Activated CD4-positive, alpha-beta memory T cell treated with anti-CD3 and anti-CD28 coated beads for 36 hours (primary cell): ENCODE results near the gene RHBDD1. TPM values are rescaled to one million over a fixed set of nuclear protein-coding genes. Genes with fewer than 3 reads are reported as not detected.

Source experiments
- CTCF ChIA-PET: fragments of 350-600 bp; sonication (Branson Sonifier 250); formaldehyde crosslinking; loops from one replicate; lab custom pipeline; 2021; ENCODE audit warnings: antibody characterized with exemption, inconsistent platforms; lab: Charles Lee
- POLR2A ChIA-PET: fragments of 350-600 bp; sonication (Branson Sonifier 250); formaldehyde crosslinking; loops from one replicate; lab custom pipeline; 2021; ENCODE audit warnings: antibody characterized with exemption; lab: Charles Lee
- DNase-seq: peaks from one replicate; pipeline ENCODE4 v3.0.0-alpha.2; 2020
- H3K27ac Mint-ChIP-seq: one replicate; pipeline ENCODE4 v1.8.0; 2021; ENCODE audit warnings: mixed read lengths
- H3K27me3 Mint-ChIP-seq: one replicate; pipeline ENCODE4 v1.8.0; 2021; ENCODE audit warnings: mixed read lengths
- H3K36me3 Mint-ChIP-seq: one replicate; pipeline ENCODE4 v1.8.0; 2021; ENCODE audit warnings: mixed read lengths
- H3K4me1 Mint-ChIP-seq: one replicate; pipeline ENCODE4 v1.8.0; 2021; ENCODE audit warnings: low read depth, mixed read lengths
- H3K4me3 Mint-ChIP-seq: one replicate; pipeline ENCODE4 v1.8.0; 2021; ENCODE audit warnings: mild to moderate bottlenecking, mixed read lengths
- H3K9me3 Mint-ChIP-seq: one replicate; pipeline ENCODE4 v1.8.0; 2021; ENCODE audit warnings: mixed read lengths
- intact Hi-C: fragments of 100-400 bp; cut with micrococcal nuclease; formaldehyde crosslinking; loops from one replicate; pipeline ENCODE4 v1.15.1; 2023
- total RNA-seq, 2 experiments: library from RNA; stranded (reverse); gene quantifications; one replicate each; pipeline ENCODE4 v1.2.3, GENCODE V29; 2021

RHBDD1 gene
- total RNA-seq, 2 experiments from 2014 or later = 38.0 to 41.1 TPM

DNA sequence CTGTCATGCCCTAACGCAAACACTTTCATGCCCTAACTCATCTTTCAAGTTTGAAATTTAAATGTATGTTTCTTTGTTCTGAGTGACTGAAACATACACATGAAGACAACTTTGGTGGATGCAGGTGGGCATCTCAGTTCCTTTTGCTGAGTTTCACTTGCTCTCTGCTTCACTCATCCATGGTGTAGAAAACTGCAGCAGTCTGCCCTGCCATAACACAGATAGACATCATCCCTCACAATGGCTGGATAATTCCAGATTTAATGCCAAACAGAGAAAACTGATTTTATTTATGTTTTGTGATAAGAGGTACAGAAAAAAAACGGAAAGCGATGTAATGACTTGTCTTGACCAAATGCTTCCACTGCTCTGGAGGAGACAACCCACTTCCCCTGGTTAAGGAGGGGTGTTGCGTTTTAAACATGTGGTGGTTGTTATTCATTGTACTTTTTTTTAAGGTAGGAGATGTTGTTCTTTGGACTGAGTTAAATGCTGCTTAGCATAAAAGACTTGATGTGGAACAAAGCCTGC, 70.4 kb downstream of the RHBDD1 start:
- POLR2A ChIA-PET = no interaction called here
- Mint-ChIP-seq H3K4me1 (peaks cover 26% of the 10 kb centered on the region), H3K4me3 (no peak overlapping the region), H3K27me3 (no peaks in the 10 kb centered on the region), H3K9me3 (no peaks in the 10 kb centered on the region), H3K27ac (no peak overlapping the region), H3K36me3 (peaks cover 40% of the 10 kb centered on the region)
- intact Hi-C loops = loop anchor here (10.0 kb wide), 1 partner anchor 79 kb away; no protein-coding TSS in a partner anchor
- CTCF ChIA-PET = no interaction called here
- no peak for DNase-seq

- intact Hi-C loops = loop anchor here (10.0 kb wide), 1 partner anchor 76 kb away; no protein-coding TSS in a partner anchor
- no peak for DNase-seq
- POLR2A ChIA-PET = no interaction called here
- Mint-ChIP-seq H3K4me1 (peaks cover 13% of the 10 kb centered on the region), H3K27ac (no peak overlapping the region), H3K36me3 (peaks cover 49% of the 10 kb centered on the region), H3K4me3 (no peak overlapping the region), H3K27me3 (no peaks in the 10 kb centered on the region), H3K9me3 (no peaks in the 10 kb centered on the region)
- CTCF ChIA-PET = no interaction called here
These were observed 73.3 kb downstream of the RHBDD1 start for GRCh38 chr2:226909126-226909525.

- ChIA-PET CTCF (no interaction called here), POLR2A (no interaction called here)
- peaks cover 6% of the 10 kb centered on the region for H3K4me1 Mint-ChIP-seq
- H3K27ac Mint-ChIP-seq = no peak overlapping the region
- no peak for DNase-seq
- intact Hi-C loops = loop anchor here (10.0 kb wide), 1 partner anchor 75 kb away; no protein-coding TSS in a partner anchor
- H3K27me3 Mint-ChIP-seq = no peaks in the 10 kb centered on the region
- no peak overlapping the region for H3K4me3 Mint-ChIP-seq
- H3K9me3 Mint-ChIP-seq = no peaks in the 10 kb centered on the region
- peaks cover 49% of the 10 kb centered on the region for H3K36me3 Mint-ChIP-seq
These were observed 74.0 kb downstream of the RHBDD1 start for GRCh38 chr2:226909836-226910235.

DNA sequence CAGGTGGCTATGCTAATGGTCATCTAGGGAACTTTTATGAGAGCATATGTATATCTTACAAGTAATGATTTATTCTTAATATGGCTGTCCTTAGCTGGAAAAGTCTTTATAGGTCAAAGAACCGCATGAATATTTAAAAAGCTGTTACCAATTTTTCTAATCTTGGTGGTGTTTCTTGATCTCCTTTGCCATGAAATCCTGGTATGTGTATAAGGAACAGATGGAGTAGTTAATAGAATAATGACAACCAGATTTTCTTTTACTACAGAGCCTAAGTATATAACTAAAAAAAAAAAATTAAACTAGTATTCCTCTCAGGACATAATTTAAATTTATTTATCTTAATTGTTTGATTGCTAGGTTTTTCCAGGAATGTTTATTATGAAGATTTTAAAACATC, 74.5 kb downstream of the RHBDD1 start:
- H3K4me3 Mint-ChIP-seq = no peak overlapping the region
- peaks cover 46% of the 10 kb centered on the region for H3K36me3 Mint-ChIP-seq
- H3K27ac Mint-ChIP-seq = no peak overlapping the region
- no peak for DNase-seq
- H3K27me3 Mint-ChIP-seq = no peaks in the 10 kb centered on the region
- H3K9me3 Mint-ChIP-seq = no peaks in the 10 kb centered on the region
- POLR2A ChIA-PET = no interaction called here
- CTCF ChIA-PET = no interaction called here
- H3K4me1 Mint-ChIP-seq = peaks cover 2% of the 10 kb centered on the region
- intact Hi-C loops = no loop called here

DNA sequence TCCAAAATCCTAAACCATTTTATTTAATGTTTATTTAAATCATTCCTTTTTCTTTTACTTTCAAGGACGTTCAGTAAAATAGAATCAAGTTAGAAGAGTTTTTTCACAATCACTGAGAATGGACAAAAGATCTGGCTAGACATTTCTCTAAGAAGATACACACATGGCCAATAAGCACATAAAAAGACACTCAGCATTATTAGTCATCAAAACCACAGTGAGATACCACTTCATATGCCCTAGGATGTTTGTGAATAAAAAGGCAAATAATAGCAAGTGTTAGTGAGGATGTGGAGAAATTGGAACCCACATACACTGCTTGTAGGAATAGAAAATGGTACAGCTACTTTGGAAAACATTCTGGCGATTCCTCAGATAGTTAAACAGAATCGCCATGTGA, 76.1 kb downstream of the RHBDD1 start:
- Mint-ChIP-seq H3K9me3 (no peaks in the 10 kb centered on the region), H3K27ac (no peak overlapping the region), H3K36me3 (peaks cover 44% of the 10 kb centered on the region), H3K4me3 (no peak overlapping the region), H3K27me3 (no peaks in the 10 kb centered on the region), H3K4me1 (peaks cover 12% of the 10 kb centered on the region)
- intact Hi-C loops = no loop called here
- DNase-seq = no peak
- CTCF ChIA-PET = no interaction called here
- POLR2A ChIA-PET = no interaction called here

- ChIA-PET POLR2A (no interaction called here), CTCF (no interaction called here)
- Mint-ChIP-seq H3K4me1 (peaks cover 12% of the 10 kb centered on the region), H3K4me3 (no peak overlapping the region), H3K9me3 (no peaks in the 10 kb centered on the region), H3K27ac (no peak overlapping the region), H3K36me3 (peaks cover 41% of the 10 kb centered on the region), H3K27me3 (no peaks in the 10 kb centered on the region)
- intact Hi-C loops = no loop called here
- no peak for DNase-seq
These were observed 77.8 kb downstream of the RHBDD1 start for GRCh38 chr2:226913641-226914040.

- POLR2A ChIA-PET = no interaction called here
These were observed 80.0 kb downstream of the RHBDD1 start for GRCh38 chr2:226915846-226916360.

DNA sequence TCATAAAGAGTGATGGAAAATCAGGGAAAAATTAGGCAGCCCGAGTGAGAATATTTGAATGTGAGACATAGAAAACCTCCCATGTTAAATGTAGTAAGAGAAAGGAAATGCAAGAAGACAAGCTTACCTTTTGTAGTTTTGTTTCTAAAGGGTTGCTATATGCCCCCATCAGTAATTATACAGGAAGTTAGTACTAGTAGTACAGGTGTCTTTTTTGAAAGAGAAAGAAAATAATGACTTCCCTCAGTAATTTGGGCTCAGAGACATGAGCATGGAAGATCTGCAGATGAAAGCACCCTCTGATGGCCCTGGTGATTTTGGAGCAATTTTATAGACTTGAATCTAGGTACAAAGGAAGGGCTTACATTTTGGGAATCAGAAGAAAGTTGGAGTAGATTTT, 80.8 kb downstream of the RHBDD1 start:
- Mint-ChIP-seq H3K4me1 (peaks cover 12% of the 10 kb centered on the region), H3K27ac (no peak overlapping the region), H3K9me3 (no peaks in the 10 kb centered on the region), H3K4me3 (no peak overlapping the region), H3K36me3 (peaks cover 35% of the 10 kb centered on the region), H3K27me3 (no peaks in the 10 kb centered on the region)
- DNase-seq = no peak
- POLR2A ChIA-PET = no interaction called here
- CTCF ChIA-PET = no interaction called here
- intact Hi-C loops = no loop called here

More at GRCh38 chr2:226915846-226916360, 80.0 kb downstream of the RHBDD1 start:
- Mint-ChIP-seq H3K27ac (no peak overlapping the region), H3K4me3 (no peak overlapping the region), H3K4me1 (peaks cover 12% of the 10 kb centered on the region), H3K9me3 (no peaks in the 10 kb centered on the region), H3K27me3 (no peaks in the 10 kb centered on the region), H3K36me3 (peaks cover 32% of the 10 kb centered on the region)
- no peak for DNase-seq
- CTCF ChIA-PET = no interaction called here
- intact Hi-C loops = no loop called here

DNA sequence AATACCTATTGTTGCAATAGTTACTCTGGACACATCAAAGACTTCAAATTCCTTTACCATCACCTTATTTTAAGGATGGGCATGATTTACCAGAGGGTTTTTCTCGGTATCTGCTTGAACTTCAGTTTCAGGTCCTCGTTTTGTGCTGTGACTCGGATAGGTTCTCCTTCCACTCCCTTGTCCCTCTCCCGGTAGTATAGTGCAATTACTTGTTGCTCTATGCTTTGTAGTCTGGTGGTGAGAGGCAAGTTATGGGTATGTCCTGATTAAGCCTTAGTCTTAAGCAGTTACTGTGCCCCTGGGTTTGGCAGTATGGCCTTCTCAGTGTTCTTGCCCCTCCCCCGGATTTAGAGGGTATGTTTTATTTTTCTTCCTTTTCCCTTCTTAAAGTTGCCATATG, 96.6 kb downstream of the RHBDD1 start:
- H3K27me3 Mint-ChIP-seq = no peaks in the 10 kb centered on the region
- H3K4me3 Mint-ChIP-seq = no peak overlapping the region
- intact Hi-C loops = no loop called here
- no peaks in the 10 kb centered on the region for H3K4me1 Mint-ChIP-seq
- H3K27ac Mint-ChIP-seq = no peak overlapping the region
- H3K9me3 Mint-ChIP-seq = no peaks in the 10 kb centered on the region
- H3K36me3 Mint-ChIP-seq = peaks cover 17% of the 10 kb centered on the region
- DNase-seq = no peak
- ChIA-PET POLR2A (no interaction called here), CTCF (no interaction called here)

DNA sequence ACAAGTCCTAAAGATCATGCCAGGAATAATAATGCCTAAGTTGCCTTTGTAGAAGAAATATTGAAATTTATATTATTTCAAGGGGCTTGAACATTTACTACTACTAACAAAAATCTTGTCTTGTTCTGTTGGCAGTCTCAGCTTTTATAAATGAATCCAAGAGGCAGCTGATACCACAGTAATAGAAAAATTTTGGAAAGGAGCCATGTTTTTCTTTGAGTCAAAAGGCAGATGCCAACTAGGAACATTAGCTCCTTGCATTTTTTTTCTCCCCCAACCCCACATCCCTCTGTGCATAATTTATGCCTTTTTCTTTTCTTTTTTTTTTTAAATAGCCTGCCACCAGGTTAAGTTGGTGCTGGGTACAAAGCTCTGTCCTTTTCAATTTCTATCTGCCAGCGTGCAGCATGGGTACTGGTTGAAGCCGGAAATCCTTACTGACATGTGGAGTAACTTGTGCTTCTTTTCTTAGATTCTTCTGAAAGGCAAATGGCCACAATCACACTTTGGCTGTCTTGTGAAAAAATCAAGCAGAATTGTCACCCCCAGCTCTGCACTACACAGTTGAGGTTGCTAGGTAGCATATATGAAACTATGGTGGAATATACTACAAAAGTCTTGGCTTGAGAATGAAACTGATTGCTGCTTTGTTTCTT, 98.8 kb downstream of the RHBDD1 start:
- H3K36me3 Mint-ChIP-seq = peaks cover 13% of the 10 kb centered on the region
- POLR2A ChIA-PET = no interaction called here
- no peak for DNase-seq
- no peak overlapping the region for H3K4me3 Mint-ChIP-seq
- CTCF ChIA-PET = no interaction called here
- H3K9me3 Mint-ChIP-seq = no peaks in the 10 kb centered on the region
- no peaks in the 10 kb centered on the region for H3K27me3 Mint-ChIP-seq
- intact Hi-C loops = no loop called here
- H3K27ac Mint-ChIP-seq = no peak overlapping the region
- no peaks in the 10 kb centered on the region for H3K4me1 Mint-ChIP-seq

- H3K4me3 Mint-ChIP-seq = no peak overlapping the region
- no peaks in the 10 kb centered on the region for H3K27me3 Mint-ChIP-seq
- CTCF ChIA-PET = no interaction called here
- peaks cover 21% of the 10 kb centered on the region for H3K9me3 Mint-ChIP-seq
- H3K4me1 Mint-ChIP-seq = no peaks in the 10 kb centered on the region
- H3K36me3 Mint-ChIP-seq = peaks cover 35% of the 10 kb centered on the region
- no peak overlapping the region for H3K27ac Mint-ChIP-seq
- DNase-seq = no peak
- POLR2A ChIA-PET = no interaction called here
- intact Hi-C loops = no loop called here
These were observed 108.2 kb downstream of the RHBDD1 start for GRCh38 chr2:226943862-226944620.

- Mint-ChIP-seq H3K27ac (no peak overlapping the region), H3K9me3 (peaks cover 8% of the 10 kb centered on the region), H3K4me1 (peaks cover 6% of the 10 kb centered on the region), H3K4me3 (no peak overlapping the region), H3K36me3 (peaks cover 34% of the 10 kb centered on the region), H3K27me3 (no peaks in the 10 kb centered on the region)
- ChIA-PET CTCF (no interaction called here), POLR2A (no interaction called here)
- DNase-seq = no peak
- intact Hi-C loops = no loop called here
These were observed 117.4 kb downstream of the RHBDD1 start for GRCh38 chr2:226953206-226953605.
